AG04450 (cell line): Measurements from ENCODE around the gene MACO1. TPM values are rescaled to one million over a fixed set of nuclear protein-coding genes. Genes with fewer than 3 reads are reported as not detected.
A peak's percentile ranks its signal among the peaks of the same experiment; 100 is the strongest.
"Not testable (repeated sequence)": the region's sequence is repeated elsewhere in the genome, so short reads cannot be mapped to it uniquely, and the experiment has no call there.

Source experiments
- CTCF ChIA-PET: fragments of 300-600, 350-600 bp; formaldehyde crosslinking; extraction: SDS; loops from one replicate; lab custom pipeline; 2022; ENCODE audit warnings: antibody characterized with exemption, inconsistent platforms; lab: Charles Lee
- POLR2A ChIA-PET: fragments of 350-600 bp; formaldehyde crosslinking; extraction: SDS; loops from one replicate; lab custom pipeline; 2021; ENCODE audit warnings: antibody characterized with exemption, inconsistent platforms; lab: Yijun Ruan, JAX
- DNase-seq: peaks from one replicate; pipeline ENCODE4 v3.0.0-alpha.2; 2011; ENCODE audit warnings: low read depth, low spot score
- H3K27ac ChIP-seq: one replicate; pipeline ENCODE4 v1.5.1; 2012; ENCODE audit warnings: low read depth, low read length, control low read depth
- H3K27me3 ChIP-seq: one replicate; pipeline ENCODE4 v1.6.0; 2012; ENCODE audit warnings: low read length; ENCODE audit not compliant: control insufficient read depth, insufficient read depth
- H3K4me3 ChIP-seq: 2 replicates; pipeline ENCODE4 v1.5.1; 2011; ENCODE audit warnings: mild to moderate bottlenecking, low read depth, low read length, control low read depth
- H3K9me3 ChIP-seq: 2 replicates; pipeline ENCODE4 v1.5.1; 2012; ENCODE audit warnings: low read length; ENCODE audit not compliant: control insufficient read depth, insufficient read depth
- CTCF ChIP-seq: IDR thresholded peaks from 2 replicates; pipeline ENCODE4 v1.5.1; 2011; ENCODE audit warnings: low read depth, low read length, control low read depth, inconsistent platforms
- polyA minus RNA-seq: library from RNA; depleted of rRNA, polyadenylated mRNA; stranded (reverse); fragments of >200 nt; gene quantifications from 2 replicates; pipeline ENCODE4 v1.2.3, GENCODE V29; 2011; rRNA and poly(A)+ RNA removed
- polyA plus RNA-seq: library from polyadenylated mRNA; depleted of rRNA; stranded (reverse); fragments of >200 nt; gene quantifications from 2 replicates; pipeline ENCODE4 v1.2.3, GENCODE V29; 2011; rRNA removed

MACO1 gene, protein sequence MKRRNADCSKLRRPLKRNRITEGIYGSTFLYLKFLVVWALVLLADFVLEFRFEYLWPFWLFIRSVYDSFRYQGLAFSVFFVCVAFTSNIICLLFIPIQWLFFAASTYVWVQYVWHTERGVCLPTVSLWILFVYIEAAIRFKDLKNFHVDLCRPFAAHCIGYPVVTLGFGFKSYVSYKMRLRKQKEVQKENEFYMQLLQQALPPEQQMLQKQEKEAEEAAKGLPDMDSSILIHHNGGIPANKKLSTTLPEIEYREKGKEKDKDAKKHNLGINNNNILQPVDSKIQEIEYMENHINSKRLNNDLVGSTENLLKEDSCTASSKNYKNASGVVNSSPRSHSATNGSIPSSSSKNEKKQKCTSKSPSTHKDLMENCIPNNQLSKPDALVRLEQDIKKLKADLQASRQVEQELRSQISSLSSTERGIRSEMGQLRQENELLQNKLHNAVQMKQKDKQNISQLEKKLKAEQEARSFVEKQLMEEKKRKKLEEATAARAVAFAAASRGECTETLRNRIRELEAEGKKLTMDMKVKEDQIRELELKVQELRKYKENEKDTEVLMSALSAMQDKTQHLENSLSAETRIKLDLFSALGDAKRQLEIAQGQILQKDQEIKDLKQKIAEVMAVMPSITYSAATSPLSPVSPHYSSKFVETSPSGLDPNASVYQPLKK
- polyA plus RNA-seq = 11.6 and 16.7 TPM in 2 replicates
- 7.8 and 10.5 TPM in 2 replicates for polyA minus RNA-seq

GRCh38 chr1:25430073-25430966 is at the start of gene MACO1:
TSS of gene MACO1 (plus strand) at chr1:25430897. CDS start at chr1:25431099, 202 bp downstream.
- Histone ChIP-seq H3K9me3 (no peaks in the 10 kb centered on the region), H3K4me3 (peak within 1 kb of the TSS; percentile 86), H3K27ac (peak within 1 kb of the TSS; percentile 58), H3K27me3 (no peaks in the 10 kb centered on the region)
- no peak for TF ChIP-seq CTCF
- POLR2A ChIA-PET = interaction anchor here (0.6 to 1.1 kb wide), 4 partner anchors 37 to 198 kb away, joined by 3 to 8 read pairs (median 5); partner anchors contain the start of genes RSRP1 and SYF2
- peak; percentile 89 for DNase-seq
- CTCF ChIA-PET = no interaction called here

DNA sequence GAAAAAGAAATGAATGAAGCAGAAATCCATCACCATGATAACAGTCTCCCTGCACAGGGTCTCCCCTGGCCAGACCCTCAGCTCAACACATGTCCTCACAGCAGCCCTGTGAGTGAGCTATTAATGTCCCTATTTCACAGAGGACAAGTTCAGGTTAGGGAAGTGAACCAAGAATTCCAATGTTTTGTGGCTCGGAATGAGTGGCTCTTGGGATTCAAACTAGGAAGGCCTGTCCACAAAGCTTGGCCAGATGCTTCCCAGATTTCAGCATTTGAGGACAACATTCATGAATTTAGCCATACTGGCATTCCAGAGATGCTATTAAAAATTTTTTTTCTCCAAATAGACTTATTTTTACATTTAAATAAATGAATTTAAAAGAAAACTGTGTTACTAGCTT is 48.2 kb upstream of the MACO1 start:
- H3K27ac ChIP-seq, DNase-seq, H3K9me3 ChIP-seq, H3K27me3 ChIP-seq, H3K4me3 ChIP-seq, CTCF ChIA-PET: not testable (repeated sequence)
- POLR2A ChIA-PET = interaction anchor here (0.6 kb wide), 1 partner anchor 463 kb away, joined by 4 read pairs; no protein-coding TSS in a partner anchor

DNA sequence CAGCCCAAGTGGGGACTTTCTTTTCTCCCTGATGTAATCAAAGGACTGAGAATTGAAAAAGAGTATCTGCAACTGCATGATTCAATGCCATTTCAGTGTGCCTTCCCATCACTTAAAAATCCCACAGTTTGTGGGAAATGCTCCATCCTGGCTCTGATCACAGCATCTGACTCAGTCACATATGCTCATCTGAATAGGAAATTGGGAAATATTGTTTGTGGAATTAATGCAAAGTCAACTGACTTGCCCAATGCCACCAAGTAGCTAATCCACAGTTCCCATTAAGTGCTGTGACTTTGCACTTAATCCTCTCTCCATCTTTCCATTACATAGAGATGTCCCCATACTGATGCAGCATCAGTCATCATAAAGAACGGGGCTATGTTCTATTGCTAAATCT is 47.6 kb upstream of the MACO1 start:
- H3K9me3 ChIP-seq, H3K4me3 ChIP-seq, H3K27ac ChIP-seq, H3K27me3 ChIP-seq, CTCF ChIA-PET, POLR2A ChIA-PET, DNase-seq: not testable (repeated sequence)

DNA sequence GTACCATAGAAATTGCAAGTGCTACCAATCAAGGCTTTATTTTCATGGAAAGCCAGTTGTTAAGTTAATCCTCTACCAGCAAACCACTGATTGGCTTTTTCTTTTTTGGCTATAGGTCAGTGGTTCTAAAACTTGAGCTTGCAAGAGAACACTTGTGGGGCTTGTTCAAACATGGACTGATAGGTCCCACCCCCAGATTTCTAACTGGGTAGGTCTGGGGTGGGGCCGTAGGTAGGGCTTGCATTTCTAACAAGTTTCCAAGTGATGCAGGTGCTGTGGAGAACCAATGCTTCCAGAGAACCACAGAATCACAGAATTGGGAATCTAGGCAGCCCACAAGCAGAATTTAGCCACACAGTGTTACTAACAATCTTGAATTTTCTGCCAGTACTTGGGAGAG is 46.8 kb upstream of the MACO1 start:
- H3K27ac ChIP-seq, H3K9me3 ChIP-seq, DNase-seq, H3K4me3 ChIP-seq, POLR2A ChIA-PET, H3K27me3 ChIP-seq: not testable (repeated sequence)
- CTCF ChIA-PET = interaction anchor here (0.5 to 0.6 kb wide), 2 partner anchors 137 to 455 kb away, joined by 3 to 5 read pairs; no protein-coding TSS in a partner anchor

DNA sequence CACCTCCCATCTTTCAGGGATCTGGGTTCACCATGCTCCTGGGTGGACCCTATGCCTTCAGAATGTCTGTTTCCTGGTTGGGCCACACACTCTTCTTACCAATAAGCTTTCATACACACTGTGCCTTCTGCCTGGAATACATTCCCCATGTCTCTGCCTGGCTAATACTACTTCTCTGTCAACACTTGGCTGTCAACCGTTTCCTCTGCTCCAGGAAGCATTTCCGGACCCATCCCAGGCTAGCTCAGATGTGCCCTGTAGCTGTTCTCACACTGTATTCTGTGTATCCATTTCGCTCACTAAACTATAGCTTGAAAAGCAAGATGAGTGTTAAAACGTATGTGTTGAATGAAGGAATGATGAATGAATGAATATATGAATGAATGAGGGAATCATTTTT is 43.6 kb upstream of the MACO1 start:
- H3K27ac ChIP-seq, H3K9me3 ChIP-seq, DNase-seq, H3K4me3 ChIP-seq, H3K27me3 ChIP-seq, CTCF ChIA-PET, POLR2A ChIA-PET: not testable (repeated sequence)

DNA sequence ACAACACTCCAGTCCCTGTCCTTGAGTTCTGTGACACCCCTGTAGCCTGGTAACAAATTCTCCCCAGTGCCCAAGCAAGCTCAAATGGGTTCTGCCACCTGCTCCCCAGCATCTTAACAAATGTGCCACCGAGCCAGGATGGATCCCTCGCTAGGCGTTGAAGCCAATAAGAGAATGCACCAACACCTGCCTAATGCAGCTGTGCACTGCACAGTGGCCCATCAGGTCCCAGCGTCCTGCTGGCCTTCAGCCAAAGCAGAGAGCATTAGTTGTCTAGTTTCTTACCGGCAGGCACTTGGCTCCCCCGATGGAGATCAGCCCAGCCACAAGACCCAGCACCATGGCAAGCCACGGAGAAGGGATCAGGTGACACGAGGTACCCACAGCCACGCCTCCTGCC is 42.0 kb upstream of the MACO1 start:
- POLR2A ChIA-PET, H3K9me3 ChIP-seq, CTCF ChIA-PET, DNase-seq, H3K27ac ChIP-seq, H3K27me3 ChIP-seq, H3K4me3 ChIP-seq: not testable (repeated sequence)

DNA sequence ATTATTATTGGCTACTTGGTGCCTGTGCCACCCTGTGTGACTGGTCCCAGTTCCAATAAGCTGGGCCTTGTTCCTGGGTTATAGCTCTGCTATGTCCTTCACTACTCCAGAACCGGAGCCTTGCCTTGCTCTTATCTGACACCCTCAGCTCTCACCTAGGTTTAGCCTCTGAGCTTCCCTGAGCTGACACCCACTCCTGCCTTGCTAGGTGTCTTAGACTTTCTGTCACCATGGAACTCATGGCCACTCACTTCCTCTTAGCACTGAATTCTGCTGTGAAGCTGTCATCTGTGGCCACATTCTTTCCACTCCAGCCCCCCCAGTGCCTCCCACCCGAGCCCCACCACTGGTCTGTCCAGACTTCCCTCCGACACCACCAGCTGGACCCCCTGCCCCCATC is 41.0 kb upstream of the MACO1 start:
- H3K9me3 ChIP-seq, POLR2A ChIA-PET, H3K4me3 ChIP-seq, H3K27ac ChIP-seq, DNase-seq, H3K27me3 ChIP-seq: not testable (repeated sequence)
- CTCF ChIA-PET = interaction anchor here (0.9 kb wide), 1 partner anchor 932 kb away, joined by 3 read pairs; no protein-coding TSS in a partner anchor
